Subcutaneous adipose tissue (tissue), 4 donors: ENCODE results near the gene NDE1. TPM values are rescaled to one million over a fixed set of nuclear protein-coding genes. Genes with fewer than 3 reads are reported as not detected.

Experiments
- total RNA-seq, 4 donors: library from RNA; depleted of rRNA; stranded (reverse); fragments of >200 nt; gene quantifications; one replicate each; pipeline ENCODE4 v1.1.0, GENCODE V29; 2016
- TF ChIP-seq, protein P1 (sequence below): fragments of 450-650 bp; IDR thresholded peaks from one replicate; pipeline ENCODE4 v1.5.1; 2016; ENCODE audit warnings: low read depth, mild to moderate bottlenecking, control low read depth, antibody characterized with exemption, moderate library complexity

NDE1 gene
- total RNA-seq, 4 donors from 2014 or later = 15.1 to 34.8 (median 22.7) TPM

DNA sequence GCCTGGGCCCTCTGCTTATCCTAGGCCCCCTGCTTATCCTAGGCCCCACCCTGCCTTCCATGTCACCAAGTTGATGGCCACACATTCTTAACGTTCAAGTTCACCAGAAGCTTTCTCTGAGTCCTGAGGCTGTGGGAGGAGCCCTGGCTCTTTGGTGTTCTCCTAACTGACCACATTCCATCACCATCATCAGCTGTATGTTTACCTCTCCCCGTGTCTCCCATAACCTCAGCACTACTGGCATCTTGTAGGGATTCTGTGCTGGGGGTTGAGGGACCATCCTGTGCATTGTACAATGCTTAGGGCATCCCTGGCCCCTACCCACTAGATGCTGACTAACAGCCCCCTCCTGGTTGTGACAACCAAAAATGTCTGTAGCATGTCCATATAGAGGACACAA lies 99.3 kb downstream of the NDE1 start:
- TF ChIP-seq, protein P1, sequence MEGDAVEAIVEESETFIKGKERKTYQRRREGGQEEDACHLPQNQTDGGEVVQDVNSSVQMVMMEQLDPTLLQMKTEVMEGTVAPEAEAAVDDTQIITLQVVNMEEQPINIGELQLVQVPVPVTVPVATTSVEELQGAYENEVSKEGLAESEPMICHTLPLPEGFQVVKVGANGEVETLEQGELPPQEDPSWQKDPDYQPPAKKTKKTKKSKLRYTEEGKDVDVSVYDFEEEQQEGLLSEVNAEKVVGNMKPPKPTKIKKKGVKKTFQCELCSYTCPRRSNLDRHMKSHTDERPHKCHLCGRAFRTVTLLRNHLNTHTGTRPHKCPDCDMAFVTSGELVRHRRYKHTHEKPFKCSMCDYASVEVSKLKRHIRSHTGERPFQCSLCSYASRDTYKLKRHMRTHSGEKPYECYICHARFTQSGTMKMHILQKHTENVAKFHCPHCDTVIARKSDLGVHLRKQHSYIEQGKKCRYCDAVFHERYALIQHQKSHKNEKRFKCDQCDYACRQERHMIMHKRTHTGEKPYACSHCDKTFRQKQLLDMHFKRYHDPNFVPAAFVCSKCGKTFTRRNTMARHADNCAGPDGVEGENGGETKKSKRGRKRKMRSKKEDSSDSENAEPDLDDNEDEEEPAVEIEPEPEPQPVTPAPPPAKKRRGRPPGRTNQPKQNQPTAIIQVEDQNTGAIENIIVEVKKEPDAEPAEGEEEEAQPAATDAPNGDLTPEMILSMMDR = no peak

DNA sequence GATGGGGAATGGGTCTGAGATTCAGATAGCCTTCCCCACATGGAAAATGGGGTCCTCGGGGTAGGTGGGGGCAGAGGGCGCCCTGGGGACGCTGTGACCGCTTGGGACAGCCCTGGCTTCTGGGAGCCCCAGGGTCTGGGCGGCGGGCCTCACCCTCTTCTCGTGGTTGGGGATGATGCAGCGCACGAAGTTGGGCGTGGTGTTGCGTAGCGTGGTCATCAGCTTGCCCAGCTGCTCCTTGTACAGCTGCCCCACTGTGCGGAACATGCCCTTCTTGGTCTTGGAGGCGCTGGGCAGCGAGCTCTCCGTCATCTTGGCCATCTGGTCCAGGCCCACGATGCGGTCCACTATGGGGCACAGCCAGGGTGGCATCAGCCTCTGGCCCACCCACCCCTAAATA lies 99.9 kb downstream of the NDE1 start:
- TF ChIP-seq, protein P1 = no peak

DNA sequence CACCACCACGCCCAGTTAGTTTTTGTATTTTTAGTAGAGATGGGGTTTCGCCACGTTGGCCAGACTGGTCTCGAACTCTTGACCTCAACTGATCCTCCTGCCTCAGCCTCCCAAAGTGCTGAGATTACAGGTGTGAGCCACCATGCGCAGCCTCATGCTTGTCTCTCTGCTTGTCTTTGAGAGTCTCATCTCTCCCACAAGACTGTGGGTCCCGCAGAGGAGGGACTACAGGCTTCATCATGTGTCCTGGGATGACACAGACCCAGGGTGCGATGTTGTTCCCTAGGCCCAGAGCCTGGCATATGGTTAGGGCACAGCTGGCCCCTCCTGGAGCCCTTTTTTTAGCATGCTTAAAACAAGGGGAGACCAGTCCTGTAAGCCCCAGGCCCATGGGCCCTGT lies 101.9 kb downstream of the NDE1 start:
- TF ChIP-seq, protein P1 = no peak

DNA sequence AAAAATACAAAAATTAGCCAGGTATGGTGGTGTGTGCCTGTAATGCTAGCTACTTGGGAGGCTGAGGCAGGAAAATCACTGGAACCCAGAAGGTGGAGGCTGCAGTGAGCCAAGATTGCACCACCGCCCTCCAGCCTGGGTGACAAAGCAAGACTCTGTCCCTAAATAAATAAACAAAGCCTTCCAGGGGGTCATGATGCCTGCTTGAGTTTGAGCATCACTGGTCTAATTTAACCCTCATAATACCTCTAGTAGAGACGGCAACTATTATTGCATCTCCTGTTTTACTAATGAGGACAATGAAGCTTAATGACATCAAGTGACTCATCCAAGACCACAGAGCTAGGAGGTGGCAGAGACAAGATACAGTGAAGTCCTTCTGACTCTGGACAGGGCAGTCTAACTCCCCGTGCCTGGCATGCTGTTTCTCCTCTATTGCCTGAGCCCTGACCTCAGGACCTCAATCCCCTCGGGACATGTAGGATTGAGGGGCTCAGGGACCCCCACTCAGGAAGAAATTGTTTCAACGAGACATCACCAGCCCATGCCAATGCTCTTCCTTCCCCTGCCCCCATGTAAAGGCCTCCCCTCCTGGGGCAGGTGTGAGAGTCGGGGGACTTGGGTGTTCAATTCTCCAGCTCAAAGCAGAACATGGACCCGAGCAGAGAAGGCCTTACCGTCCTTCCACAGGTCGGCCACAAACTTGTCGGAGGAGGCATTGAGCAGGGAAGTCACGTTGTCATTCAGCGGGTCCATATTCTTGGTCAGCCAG lies 102.9 kb downstream of the NDE1 start:
- TF ChIP-seq, protein P1 = no peak

DNA sequence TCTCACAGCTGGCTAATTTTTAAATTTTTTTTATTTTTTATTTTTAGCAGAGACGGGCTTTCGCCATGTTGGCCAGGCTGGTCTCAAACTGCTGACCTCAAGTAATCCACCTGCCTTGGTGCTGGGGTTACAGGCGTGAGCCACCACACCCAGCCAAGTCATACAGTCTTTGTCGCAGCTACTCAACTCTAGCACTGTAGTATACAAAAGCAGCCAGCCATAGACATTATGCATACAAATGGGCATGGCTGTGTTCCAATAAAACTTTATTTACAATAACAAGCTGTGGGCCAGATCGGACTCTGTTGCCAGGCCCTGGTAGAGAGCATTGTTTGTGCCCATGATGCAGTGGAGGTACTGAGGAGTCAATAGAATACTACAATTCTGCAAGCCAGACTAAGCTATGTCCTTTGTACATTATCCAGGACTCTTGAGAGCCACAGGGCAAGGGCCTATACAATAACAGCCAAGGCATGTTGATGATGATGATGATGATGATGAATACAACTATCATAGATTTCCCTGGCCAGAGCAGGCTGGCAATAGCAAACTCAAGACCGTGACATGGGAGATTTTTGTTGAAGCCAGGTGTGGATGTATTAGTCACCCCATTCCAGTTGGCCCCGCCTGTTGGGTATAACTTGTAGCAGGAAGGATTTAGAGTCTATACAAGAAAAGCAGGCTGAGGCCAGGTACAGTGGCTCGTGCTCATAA lies 104.9 kb downstream of the NDE1 start:
- TF ChIP-seq, protein P1 = no peak

DNA sequence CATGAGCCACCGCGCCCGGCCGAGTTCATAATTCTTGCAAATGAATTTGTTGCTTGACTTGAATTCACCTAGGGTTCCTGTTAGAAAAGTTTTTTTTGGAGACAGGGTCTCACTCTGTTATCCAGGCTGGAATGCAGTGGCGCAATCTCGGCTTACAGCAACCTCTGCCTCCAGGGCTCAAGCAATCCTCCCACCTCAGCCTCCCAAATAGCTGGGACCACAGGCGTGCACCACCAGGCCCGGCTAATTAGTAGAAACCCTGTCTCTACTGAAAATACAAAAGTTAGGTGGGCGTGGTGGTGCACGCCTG lies 107.0 kb downstream of the NDE1 start:
- TF ChIP-seq, protein P1 = no peak

DNA sequence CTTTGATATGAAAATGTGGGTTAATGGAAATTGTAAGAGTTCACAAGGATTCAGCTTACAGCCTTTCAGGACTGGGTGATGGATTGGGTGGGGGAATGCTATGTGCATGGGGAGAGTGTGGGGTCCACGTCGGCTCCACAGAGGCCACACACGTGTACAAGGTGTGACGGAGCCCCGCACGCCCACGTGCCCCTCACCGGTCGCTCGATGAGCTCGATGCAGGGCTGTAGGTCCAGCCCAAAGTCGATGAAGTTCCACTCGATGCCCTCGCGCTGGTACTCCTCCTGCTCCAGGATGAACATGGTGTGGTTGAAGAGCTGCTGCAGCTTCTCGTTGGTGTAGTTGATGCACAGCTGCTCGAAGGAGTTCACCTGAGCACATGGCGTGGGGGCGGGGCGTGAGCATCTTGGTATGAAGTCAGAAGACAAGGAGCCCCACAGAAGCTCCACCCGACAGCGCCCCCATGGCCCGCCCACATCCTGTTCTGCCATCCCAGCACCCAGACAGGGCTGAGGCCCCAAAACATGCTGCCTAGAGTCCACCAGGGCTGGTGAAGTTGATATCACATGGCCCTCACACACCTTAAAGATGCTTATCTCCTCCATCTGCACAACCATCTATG lies 107.7 kb downstream of the NDE1 start:
- TF ChIP-seq, protein P1 = no peak
